ENCODE data around the gene TPMT.

The TPMT gene

DNA sequence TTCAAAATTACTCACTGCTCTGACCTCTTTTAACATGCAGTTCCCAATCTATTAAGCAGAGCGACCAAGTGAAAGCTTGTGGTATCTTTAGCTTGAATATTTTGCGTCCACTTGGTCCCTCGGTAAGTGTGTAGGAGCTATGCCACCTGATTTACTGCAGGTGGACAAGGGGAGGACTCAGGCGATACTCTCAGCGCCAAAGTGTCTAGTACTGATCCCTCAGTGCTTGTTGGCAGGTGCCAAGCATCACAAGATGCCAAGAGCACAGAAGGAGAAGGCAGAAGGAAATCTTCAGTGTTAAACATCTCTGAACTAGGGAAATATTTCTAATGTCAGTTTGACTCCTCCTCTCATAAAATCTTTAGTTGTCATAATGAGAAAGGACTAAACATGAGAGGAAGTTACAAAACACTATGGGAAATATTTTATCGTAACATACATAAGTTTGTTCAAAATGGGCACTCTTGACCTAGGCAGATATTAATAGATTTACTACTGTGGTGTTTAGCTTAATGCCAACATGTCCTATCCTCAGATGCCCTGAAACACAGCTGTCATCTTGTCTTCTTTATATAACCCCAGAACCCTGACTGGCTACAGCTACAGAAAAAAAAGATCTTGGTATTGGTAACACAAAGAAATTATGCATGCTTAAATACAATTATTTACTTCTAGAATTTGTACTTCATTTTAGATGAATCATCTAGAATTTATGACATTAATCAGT is 51.9 kb downstream of the TPMT start:
- DNase-seq (ENCODE audit: low read depth) = no peak
- H3K4me3 ChIP-seq (replicated peaks; ENCODE audit: low read depth, low read length) = no peak overlapping the region
- TF ChIP-seq, protein P1, sequence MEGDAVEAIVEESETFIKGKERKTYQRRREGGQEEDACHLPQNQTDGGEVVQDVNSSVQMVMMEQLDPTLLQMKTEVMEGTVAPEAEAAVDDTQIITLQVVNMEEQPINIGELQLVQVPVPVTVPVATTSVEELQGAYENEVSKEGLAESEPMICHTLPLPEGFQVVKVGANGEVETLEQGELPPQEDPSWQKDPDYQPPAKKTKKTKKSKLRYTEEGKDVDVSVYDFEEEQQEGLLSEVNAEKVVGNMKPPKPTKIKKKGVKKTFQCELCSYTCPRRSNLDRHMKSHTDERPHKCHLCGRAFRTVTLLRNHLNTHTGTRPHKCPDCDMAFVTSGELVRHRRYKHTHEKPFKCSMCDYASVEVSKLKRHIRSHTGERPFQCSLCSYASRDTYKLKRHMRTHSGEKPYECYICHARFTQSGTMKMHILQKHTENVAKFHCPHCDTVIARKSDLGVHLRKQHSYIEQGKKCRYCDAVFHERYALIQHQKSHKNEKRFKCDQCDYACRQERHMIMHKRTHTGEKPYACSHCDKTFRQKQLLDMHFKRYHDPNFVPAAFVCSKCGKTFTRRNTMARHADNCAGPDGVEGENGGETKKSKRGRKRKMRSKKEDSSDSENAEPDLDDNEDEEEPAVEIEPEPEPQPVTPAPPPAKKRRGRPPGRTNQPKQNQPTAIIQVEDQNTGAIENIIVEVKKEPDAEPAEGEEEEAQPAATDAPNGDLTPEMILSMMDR (IDR thresholded peaks at IDR 0.05; ENCODE audit: low read length, missing control alignments) = no peak

GRCh38 chr6:18101873-18102272 is 53.0 kb downstream of the TPMT start:
- DNase-seq (ENCODE audit: low read depth) = no peak
- H3K4me3 ChIP-seq (replicated peaks; ENCODE audit: low read depth, low read length) = no peak overlapping the region
- TF ChIP-seq, protein P1 (IDR thresholded peaks at IDR 0.05; ENCODE audit: low read length, missing control alignments) = no peak

GRCh38 chr6:18101271-18101670 is 53.6 kb downstream of the TPMT start:
- TF ChIP-seq, protein P1 (IDR thresholded peaks at IDR 0.05; ENCODE audit: low read length, missing control alignments) = no peak
- no peak overlapping the region for H3K4me3 ChIP-seq (replicated peaks; ENCODE audit: low read depth, low read length)
- peak; percentile 19 for DNase-seq (ENCODE audit: low read depth)

DNA sequence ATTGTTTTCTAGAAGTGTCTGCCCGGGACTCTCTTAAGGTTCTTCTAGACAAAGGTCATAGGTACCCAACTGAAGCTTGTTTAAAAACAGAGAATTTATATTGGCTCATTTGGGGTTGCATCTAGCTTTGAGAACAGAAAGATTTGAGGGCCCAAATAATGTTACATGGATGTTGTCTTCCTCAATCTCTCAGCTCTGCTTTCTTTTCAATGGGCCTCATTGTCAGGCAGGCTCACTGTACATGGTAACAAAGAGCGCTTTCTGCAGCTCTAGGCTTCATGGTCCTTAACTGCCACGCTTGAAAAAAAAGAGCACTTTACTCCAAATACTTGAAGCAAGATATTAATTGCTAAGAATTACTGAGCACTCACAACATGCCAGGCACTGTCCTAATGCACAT is 54.6 kb downstream of the TPMT start:
- TF ChIP-seq, protein P1 (IDR thresholded peaks at IDR 0.05; ENCODE audit: low read length, missing control alignments) = no peak
- H3K4me3 ChIP-seq (replicated peaks; ENCODE audit: low read depth, low read length) = no peak overlapping the region
- no peak for DNase-seq (ENCODE audit: low read depth)

- no peak for DNase-seq (ENCODE audit: low read depth)
- H3K4me3 ChIP-seq (replicated peaks; ENCODE audit: low read depth, low read length) = no peak overlapping the region
- TF ChIP-seq, protein P1 (IDR thresholded peaks at IDR 0.05; ENCODE audit: low read length, missing control alignments) = no peak
These were observed 55.4 kb downstream of the TPMT start for GRCh38 chr6:18099511-18099910.

DNA sequence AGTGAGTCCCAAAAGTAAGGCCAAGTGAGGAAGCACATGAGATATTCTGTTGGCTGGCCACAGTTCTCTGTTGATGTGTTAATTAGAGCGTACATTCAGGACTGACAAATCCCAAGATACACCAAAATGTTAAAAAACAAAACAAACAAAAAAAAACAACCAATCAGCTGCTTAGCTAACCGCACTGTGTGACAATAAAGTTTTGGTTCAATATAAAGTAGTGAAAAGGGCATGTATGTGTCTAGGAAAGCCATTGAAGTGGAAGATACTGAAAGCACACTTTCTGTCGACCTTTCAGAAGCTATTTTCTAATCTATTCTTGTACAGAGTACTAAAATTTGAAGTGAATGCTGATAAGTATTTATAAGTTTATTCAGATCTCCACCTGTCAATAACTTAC is 58.5 kb downstream of the TPMT start:
- no peak overlapping the region for H3K4me3 ChIP-seq (replicated peaks; ENCODE audit: low read depth, low read length)
- DNase-seq (ENCODE audit: low read depth) = no peak
- TF ChIP-seq, protein P1 (IDR thresholded peaks at IDR 0.05; ENCODE audit: low read length, missing control alignments) = no peak

GRCh38 chr6:18091382-18091781 is 63.5 kb downstream of the TPMT start:
- TF ChIP-seq, protein P1 (IDR thresholded peaks at IDR 0.05; ENCODE audit: low read length, missing control alignments) = no peak
- no peak for DNase-seq (ENCODE audit: low read depth)
- no peak overlapping the region for H3K4me3 ChIP-seq (replicated peaks; ENCODE audit: low read depth, low read length)

Measured in fibroblast of pulmonary artery (primary cell).